Vagina (tissue), 2 donors: ENCODE measurements around the gene ARMC9. TPM values are rescaled to one million over a fixed set of nuclear protein-coding genes. Genes with fewer than 3 reads are reported as not detected.
"Not testable (repeated sequence)": the region's sequence is repeated elsewhere in the genome, so short reads cannot be mapped to it uniquely, and the experiment has no call there.

Experiments
- DNase-seq, 2 donors: peaks; one replicate each; pipeline ENCODE4 v3.0.0-alpha.2; 2017; ENCODE audit errors: extremely low spot score in 2 of 2
- H3K27ac ChIP-seq: fragments of 200-600 bp; sonication (generic); one replicate; pipeline ENCODE4 v1.5.1; 2019
- H3K27me3 ChIP-seq: fragments of 200-600 bp; sonication (generic); one replicate; pipeline ENCODE4 v1.5.1; 2019
- H3K36me3 ChIP-seq, 2 donors: fragments of 200-600 bp; sonication (generic); one replicate each; pipeline ENCODE4 v1.5.1; 2017 to 2019
- H3K4me1 ChIP-seq: fragments of 200-600 bp; sonication (generic); one replicate; pipeline ENCODE4 v1.5.1; 2019
- H3K4me3 ChIP-seq, 2 donors: fragments of 200-600 bp; sonication (generic); 1 replicate in 1 of 2; 2 replicates in 1 of 2; pipeline ENCODE4 v1.5.1; 2016 to 2019
- H3K9me3 ChIP-seq: fragments of 200-600 bp; sonication (generic); one replicate; pipeline ENCODE4 v1.5.1; 2019
- CTCF ChIP-seq, 3 experiments: fragments of 450-650 bp in 2 of 3; fragments of 200-600 bp in 1 of 3; sonication (generic) in 1 of 3; IDR thresholded peaks; one replicate each; pipeline ENCODE4 v1.5.1; 2017 to 2019; ENCODE audit warnings: antibody characterized with exemption in 3 of 3, mild to moderate bottlenecking in 2 of 3, moderate library complexity in 2 of 3
- POLR2A ChIP-seq, 2 donors: fragments of 450-650 bp; IDR thresholded peaks; one replicate each; pipeline ENCODE4 v1.6.1; 2017; ENCODE audit warnings: antibody characterized with exemption in 2 of 2, mild to moderate bottlenecking in 2 of 2, moderate library complexity in 2 of 2
- POLR2AphosphoS5 ChIP-seq, 2 donors: sonication (generic); formaldehyde crosslinking; IDR thresholded peaks; one replicate each; pipeline ENCODE4 v1.9.0; 2017; ENCODE audit warnings: antibody characterized with exemption in 2 of 2, mild to moderate bottlenecking in 2 of 2, low read depth in 1 of 2; ENCODE audit not compliant: insufficient read depth in 1 of 2
- intact Hi-C: fragments of 100-400 bp; cut with DNase I; formaldehyde crosslinking; loops from one replicate; pipeline ENCODE4 v1.15.1; 2023
- total RNA-seq: library from RNA; depleted of rRNA; stranded (reverse); fragments of >200 nt; gene quantifications from one replicate; pipeline ENCODE4 v1.2.3, GENCODE V29; 2016

The ARMC9 gene
- total RNA-seq, 1 donor from 2014 or later = 16.0 TPM

- H3K4me1 ChIP-seq = peaks cover 4% of the 10 kb centered on the region
- peaks cover 0 to 12% of the 10 kb centered on the region in 2 donors for H3K36me3 ChIP-seq
- no peak for DNase-seq
- H3K27ac ChIP-seq = no peak overlapping the region
- H3K9me3 ChIP-seq = no peaks in the 10 kb centered on the region
- no peak overlapping the region for H3K4me3 ChIP-seq
- intact Hi-C loops = no loop called here
- TF ChIP-seq POLR2A (IDR thresholded peaks at IDR 0.05) (no peak), CTCF (IDR thresholded peaks at IDR 0.05) (no peak), POLR2AphosphoS5 (IDR thresholded peaks at IDR 0.05; ENCODE audit: insufficient read depth in 1 of 2, low read depth in 1 of 2) (no peak)
- no peaks in the 10 kb centered on the region for H3K27me3 ChIP-seq
These were observed 22.4 kb upstream of the ARMC9 start for GRCh38 chr2:231176066-231176465.

- Histone ChIP-seq H3K27ac (no peak overlapping the region), H3K36me3 (peaks cover 0 to 8% of the 10 kb centered on the region in 2 donors), H3K9me3 (no peaks in the 10 kb centered on the region), H3K27me3 (no peaks in the 10 kb centered on the region), H3K4me3 (no peak overlapping the region), H3K4me1 (peaks cover 4% of the 10 kb centered on the region)
- DNase-seq = no peak
- no peak for TF ChIP-seq POLR2A (IDR thresholded peaks at IDR 0.05)
- intact Hi-C loops = no loop called here
These were observed 21.0 kb upstream of the ARMC9 start for GRCh38 chr2:231177156-231178025.

GRCh38 chr2:231178805-231179204 lies 19.6 kb upstream of the ARMC9 start:
- H3K4me1 ChIP-seq, H3K9me3 ChIP-seq, H3K27me3 ChIP-seq, intact Hi-C loops, H3K27ac ChIP-seq, H3K36me3 ChIP-seq, DNase-seq, H3K4me3 ChIP-seq: not testable (repeated sequence)

- Histone ChIP-seq H3K4me1 (peaks cover 18% of the 10 kb centered on the region), H3K9me3 (no peaks in the 10 kb centered on the region), H3K27ac (no peak overlapping the region), H3K4me3 (no peak overlapping the region), H3K36me3 (no peaks in the 10 kb centered on the region), H3K27me3 (no peaks in the 10 kb centered on the region)
- intact Hi-C loops = no loop called here
- TF ChIP-seq POLR2AphosphoS5 (IDR thresholded peaks at IDR 0.05; ENCODE audit: insufficient read depth in 1 of 2, low read depth in 1 of 2) (no peak), POLR2A (IDR thresholded peaks at IDR 0.05) (no peak), CTCF (IDR thresholded peaks at IDR 0.05) (no peak)
- DNase-seq = no peak
These were observed 16.4 kb upstream of the ARMC9 start for GRCh38 chr2:231181860-231182512.

GRCh38 chr2:231182513-231182899 lies 15.9 kb upstream of the ARMC9 start:
- H3K9me3 ChIP-seq = no peaks in the 10 kb centered on the region
- H3K27ac ChIP-seq = no peak overlapping the region
- TF ChIP-seq POLR2A (IDR thresholded peaks at IDR 0.05) (no peak), POLR2AphosphoS5 (IDR thresholded peaks at IDR 0.05; ENCODE audit: insufficient read depth in 1 of 2, low read depth in 1 of 2) (no peak), CTCF (IDR thresholded peaks at IDR 0.05) (no peak)
- H3K27me3 ChIP-seq = no peaks in the 10 kb centered on the region
- no peaks in the 10 kb centered on the region for H3K36me3 ChIP-seq
- intact Hi-C loops = no loop called here
- peaks cover 18% of the 10 kb centered on the region for H3K4me1 ChIP-seq
- H3K4me3 ChIP-seq = no peak overlapping the region
- no peak for DNase-seq

GRCh38 chr2:231183851-231184250 lies 14.6 kb upstream of the ARMC9 start:
- H3K9me3 ChIP-seq = no peaks in the 10 kb centered on the region
- no peaks in the 10 kb centered on the region for H3K27me3 ChIP-seq
- H3K36me3 ChIP-seq = no peaks in the 10 kb centered on the region
- H3K4me1 ChIP-seq = peaks cover 18% of the 10 kb centered on the region
- intact Hi-C loops = no loop called here
- no peak for DNase-seq
- no peak overlapping the region for H3K4me3 ChIP-seq
- no peak for TF ChIP-seq POLR2AphosphoS5 (IDR thresholded peaks at IDR 0.05; ENCODE audit: insufficient read depth in 1 of 2, low read depth in 1 of 2)
- no peak for TF ChIP-seq CTCF (IDR thresholded peaks at IDR 0.05)
- no peak for TF ChIP-seq POLR2A (IDR thresholded peaks at IDR 0.05)
- H3K27ac ChIP-seq = no peak overlapping the region
